HG03565 (cell line): ENCODE measurements around the gene SENP7.
"Not testable (repeated sequence)": the region's sequence is repeated elsewhere in the genome, so short reads cannot be mapped to it uniquely, and the experiment has no call there.

Source experiments
- ATAC-seq: cut with Tn5 transposase; IDR thresholded peaks from one replicate; pipeline ENCODE4 v1.9.1; 2021; ENCODE audit warnings: mild to moderate bottlenecking, moderate library complexity; ENCODE audit not compliant: unreplicated experiment

The SENP7 gene

DNA sequence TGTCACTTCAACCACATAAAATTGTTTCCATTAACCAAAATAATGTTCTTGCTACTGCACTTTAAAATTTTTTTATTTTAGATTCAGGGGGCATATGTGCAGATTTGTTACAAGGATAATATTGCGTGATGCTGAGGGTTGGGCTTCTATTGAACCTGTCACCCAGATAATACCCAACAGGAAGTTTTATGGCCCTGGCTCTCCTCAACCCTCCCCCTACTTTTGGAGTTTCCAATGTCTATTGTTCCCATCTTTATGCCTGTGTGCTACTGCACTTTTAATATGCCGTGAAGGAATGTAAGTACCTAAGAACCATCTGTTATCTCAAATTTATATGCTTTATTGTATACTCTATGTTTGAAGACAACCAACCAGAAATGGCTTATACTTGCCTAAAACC lies 150.6 kb downstream of the SENP7 start:
- ATAC-seq: no peak

DNA sequence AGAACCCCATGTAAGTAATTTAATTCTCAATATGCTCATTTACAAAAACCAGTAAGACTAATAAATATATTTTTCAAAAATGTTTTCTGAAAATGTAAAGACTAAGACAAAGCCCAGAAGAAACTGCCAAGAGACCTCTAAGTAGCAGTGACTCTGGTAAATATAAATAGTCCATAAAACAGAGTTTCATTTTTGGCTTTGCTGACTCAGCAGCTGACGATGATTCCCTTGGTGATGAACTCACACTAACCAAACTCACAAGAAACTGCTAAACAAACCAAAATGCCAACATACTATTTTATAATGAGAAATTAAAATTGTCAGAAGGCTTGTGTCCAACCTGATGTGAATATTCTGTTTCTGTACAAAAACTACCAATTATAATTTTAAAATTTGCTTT lies 161.2 kb downstream of the SENP7 start:
- no peak for ATAC-seq

DNA sequence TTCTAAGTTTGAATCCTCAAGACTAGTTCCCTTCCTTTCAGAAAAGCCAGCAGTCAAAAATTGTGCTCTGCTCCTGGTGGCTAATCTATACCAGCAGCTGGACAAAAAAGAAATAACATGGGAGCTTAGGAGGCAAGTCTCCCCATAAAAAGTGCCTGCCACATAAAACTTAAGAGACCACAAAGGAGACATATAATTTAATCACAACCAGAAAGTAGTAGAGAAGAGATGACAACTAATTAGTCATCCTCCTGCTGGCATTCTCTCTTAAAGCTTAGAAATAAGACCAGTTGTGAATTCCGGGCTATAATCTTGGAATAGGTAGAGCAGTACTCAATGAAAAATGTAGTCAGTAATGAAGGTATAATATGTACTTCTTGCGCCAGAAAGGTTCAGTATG lies 172.4 kb downstream of the SENP7 start:
- no peak for ATAC-seq

DNA sequence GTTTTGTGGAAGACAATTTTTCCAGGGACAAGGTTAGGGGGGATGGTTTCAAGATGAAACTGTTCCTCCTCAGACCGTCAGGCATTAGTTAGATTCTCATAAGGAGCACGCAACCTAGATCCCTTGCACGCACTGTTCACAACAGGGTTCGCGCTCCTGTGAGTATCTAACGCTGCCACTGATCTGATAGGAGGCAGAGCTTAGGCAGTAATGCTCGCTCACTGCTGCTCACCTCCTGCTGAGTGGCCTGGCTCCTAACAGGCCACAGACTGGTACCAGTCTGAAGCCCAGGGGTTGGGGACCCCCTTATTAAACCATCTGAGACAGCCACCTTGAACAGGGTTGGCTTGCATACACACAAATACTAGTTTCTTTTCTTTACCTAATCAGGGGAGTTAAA lies 179.1 kb downstream of the SENP7 start:
- no peak for ATAC-seq

DNA sequence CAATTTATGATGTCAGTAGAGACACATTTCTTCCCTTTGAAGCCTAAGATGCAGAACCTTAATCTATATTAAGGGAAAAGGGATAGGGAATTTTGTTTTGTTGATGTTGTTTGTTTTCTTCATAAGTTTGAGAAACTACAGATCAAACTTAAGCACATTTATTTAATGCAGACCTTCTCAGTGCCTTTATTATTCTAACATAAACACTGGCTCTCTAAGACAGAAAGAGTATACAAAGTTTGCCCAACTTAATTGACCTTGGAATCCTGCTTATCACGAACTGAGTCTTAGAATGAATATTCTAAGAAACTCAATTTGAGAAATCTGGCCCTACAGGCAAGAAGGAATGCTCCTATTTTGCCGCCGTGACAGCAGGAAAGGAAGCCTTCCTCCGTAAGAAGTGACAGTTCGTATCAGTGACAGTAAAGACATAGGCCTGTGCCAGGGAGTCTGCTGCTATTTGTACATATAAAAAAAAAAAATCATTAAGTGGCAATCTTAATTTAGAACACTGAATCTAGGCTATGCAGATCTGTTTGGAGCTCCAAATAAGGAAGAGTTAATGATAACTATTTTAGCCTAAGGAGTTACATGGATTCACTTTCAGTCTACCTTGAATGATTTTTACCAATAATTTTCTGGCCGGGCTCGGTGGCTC lies 183.9 kb downstream of the SENP7 start:
- ATAC-seq: no peak

DNA sequence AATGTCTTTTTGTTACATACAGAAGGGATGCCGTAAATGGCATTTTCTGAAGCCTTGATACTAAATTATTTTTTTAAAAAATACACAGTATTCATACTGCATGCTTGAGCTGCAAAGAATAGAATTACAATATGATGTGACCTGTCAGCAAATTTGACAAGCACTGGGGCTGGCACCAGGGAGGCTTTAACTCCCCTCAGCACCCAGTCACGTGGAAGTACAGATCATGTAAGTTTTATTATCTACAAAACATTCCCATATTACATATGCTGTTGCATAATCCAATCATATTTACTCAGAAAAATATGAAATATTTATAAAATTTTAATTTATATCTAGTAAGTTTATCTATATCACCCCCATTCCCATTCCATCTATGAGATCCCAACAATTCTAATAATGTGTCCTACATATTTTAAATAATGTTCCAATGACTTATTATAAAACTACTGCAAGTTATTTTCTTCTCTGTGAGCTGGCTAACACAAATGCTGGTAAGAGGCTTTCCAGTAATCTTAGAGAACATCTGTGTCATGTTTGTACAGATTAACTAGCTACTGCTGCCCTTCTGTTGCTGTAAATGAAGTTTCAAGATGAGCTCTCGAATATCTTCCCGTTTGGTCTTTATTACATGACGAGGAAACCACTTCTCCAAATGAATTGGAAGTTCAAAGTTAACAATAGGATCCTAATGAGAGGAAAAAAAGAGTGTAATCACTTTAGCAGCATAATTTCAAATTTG lies 187.4 kb downstream of the SENP7 start:
- ATAC-seq: no peak

DNA sequence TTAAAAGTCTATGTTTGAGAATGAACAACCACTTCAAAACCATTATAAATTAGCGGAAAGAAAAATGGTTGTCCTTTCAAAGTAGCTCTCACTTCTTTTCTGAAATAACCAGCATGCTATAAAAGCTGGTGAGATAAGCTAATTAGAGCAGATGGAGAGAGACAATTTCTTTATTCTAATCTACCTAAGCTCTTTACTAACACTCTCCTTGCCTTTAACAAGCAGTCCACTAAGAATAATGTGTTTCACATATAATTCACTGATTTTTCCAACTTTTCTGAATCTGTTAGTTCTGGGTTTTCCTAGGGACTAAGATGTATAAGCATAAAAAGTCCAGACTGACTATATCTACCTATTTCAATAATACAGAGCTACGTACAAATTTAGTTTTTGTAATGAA lies 192.5 kb downstream of the SENP7 start, which contains the start of gene IMPG2:
Gene IMPG2 (minus strand): TSS at position 101 of the 400 bp plus-strand sequence. CDS start 203 bp downstream, outside the sequence.
- ATAC-seq: no peak

DNA sequence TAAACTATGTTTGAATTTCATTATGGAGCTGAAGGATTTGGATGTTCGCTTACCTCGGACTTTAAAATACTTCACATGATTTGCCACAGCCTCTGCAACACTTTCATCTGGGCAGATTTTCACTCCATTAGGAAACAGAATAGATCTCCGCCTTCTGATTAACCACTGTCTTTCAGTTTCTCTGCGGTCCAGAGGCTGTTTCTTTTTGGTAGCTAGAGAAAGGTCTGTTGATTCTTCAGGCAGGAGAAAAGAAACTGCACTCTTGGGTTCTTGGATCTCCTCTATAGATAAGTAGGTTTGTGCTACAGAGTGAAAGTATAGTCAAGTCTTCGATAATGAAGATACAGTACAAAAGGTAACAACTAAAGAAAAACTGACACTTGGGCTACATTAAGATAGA lies 193.5 kb downstream of the SENP7 start:
- no peak for ATAC-seq

DNA sequence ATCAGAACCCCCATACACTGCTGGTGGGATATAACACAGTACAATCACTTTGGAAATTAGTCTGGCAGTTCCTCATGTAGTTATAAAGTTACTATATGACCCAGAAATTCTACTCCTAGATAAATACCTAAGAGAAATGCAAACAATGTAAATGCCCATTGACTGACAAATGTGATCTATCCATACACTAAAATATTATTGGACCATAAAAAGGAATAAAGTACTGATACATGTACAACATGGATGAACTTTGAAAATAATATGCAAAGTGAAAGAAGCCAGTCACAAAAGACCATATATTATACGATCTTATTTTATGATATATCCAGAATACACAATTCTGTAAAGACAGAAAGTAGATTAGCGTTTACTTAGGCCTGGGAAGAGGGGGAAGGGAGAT lies 200.5 kb downstream of the SENP7 start:
- ATAC-seq: no peak

DNA sequence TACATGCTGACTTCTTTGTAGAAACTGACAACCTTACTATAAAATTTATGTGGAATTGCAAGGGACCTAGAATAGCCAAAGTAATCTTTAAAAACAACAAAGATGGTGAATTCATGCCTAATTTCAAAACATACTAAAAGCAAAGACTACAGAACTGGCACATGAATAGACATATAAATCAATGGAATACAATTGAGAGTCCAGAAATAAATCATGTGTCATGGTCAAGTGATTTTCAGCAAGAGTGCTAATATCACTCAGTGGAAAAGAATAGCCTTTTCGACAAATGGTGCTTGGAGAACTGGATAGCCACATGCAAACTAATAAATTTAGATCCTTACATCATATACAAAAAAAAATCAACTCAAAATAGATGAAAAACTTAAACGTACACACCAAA lies 201.3 kb downstream of the SENP7 start:
- ATAC-seq: no peak

DNA sequence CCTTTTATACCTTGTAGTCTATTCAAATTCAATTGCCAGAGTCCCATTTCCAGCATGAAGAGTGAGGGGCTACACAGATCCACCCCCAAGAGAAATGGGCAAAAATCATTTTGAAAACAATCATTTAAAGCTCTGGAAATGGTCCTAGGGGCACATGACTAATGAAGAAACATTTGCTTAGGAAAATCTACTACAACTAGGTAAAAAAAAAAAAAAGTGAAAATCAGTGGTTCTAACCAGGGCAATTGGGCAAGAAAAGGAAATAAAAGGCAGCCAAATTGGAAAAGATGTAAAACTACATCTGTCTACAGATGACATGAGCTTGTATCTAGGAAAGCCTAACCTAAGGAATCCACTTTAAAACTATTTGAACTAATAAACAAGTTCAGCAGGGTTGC lies 202.0 kb downstream of the SENP7 start:
- ATAC-seq: no peak

DNA sequence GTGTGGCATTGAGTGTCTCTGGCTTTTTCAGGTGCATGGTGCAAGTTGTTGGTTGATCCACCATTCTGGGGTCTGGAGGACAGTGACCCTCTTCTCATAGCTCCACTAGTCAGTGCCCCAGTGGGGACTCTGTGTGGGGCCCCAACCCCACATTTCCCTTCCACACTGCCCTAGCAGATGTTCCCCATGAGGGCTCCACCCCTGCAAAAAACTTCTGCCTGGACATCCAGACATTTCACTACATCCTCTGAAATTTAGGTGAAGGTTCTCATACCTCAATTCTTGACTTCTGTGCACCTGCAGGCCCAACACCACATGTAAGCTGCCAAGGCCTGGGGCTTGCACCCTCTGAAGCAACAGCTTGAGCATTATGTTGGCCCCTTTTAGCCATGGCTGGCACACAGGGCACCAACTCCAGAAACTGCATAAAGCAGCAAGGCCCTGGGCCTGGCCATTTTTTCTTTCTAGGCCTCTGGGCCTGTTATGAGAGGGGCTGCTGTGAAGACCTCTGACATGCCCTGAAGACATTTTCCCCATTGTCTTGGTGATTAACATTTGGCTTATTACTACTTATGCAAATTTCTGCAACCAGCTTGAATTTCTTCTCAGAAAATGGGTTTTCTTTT lies 204.8 kb downstream of the SENP7 start:
- ATAC-seq: not testable (repeated sequence)

DNA sequence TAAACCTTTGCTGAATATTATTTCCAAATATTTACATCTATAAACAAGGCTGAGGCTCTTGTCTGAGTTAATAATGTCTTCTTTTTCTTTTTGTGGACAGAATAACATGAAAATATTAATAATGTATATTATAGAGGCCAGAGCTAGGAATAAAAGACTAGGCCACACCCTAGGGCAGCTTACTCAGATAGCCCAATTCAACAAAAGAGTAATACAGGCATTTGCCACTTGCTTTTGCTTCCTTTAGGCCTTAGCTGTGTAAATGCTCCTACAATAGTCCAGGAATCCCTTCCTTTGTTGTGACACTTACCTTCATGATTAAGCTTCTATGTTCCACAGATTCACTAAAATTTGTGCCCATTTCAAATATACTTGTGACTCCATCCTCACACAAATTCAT lies 209.2 kb downstream of the SENP7 start:
- ATAC-seq: no peak

DNA sequence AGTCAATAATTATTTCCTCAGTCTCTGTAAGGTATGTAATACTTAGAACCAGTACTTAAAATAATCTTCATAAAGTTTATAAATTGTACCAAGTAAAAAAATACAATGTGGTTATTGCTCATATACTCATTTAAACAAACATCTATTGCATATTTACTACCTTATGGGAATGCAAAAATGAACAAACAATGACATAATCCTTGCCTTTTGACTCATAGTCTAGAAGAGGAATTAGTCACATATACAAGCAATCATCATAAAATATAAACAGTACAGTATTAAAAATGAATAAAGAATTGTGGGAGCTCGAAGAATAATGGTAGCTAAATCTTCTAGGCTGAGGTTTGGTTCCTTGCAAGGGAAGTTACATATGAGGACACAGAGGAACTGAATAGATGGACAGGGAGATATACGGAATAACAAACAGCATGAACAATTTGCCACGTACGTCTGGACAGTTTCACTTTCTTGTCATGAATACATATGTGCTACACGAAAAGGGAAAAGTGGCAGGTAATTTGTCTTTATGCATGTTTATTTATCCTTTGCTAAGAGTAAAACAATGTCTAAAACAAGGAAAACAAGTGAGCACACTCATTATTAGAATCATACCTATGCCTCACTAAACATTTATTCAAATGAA lies 209.8 kb downstream of the SENP7 start:
- peak; percentile 72 for ATAC-seq

DNA sequence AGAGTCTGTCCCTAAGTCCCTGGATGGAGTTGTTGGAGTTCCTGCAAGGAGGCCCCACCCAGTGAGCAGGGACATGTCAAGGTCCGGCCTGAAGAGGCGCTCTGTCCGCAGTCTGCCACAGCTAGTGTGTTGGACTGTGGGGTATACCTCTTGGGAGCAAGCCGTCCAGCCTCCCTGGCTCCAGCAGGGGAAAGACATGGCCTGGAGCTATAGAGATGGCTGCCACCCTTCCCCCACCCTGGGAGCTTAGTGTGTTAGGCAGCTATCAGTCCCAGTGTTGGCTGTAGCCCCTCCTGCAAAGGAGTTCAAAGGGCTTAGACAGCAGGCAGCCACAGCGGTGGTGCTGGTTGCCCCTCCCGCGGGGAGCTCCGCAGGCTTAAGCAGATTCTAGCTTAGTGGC lies 212.9 kb downstream of the SENP7 start:
- no peak for ATAC-seq

DNA sequence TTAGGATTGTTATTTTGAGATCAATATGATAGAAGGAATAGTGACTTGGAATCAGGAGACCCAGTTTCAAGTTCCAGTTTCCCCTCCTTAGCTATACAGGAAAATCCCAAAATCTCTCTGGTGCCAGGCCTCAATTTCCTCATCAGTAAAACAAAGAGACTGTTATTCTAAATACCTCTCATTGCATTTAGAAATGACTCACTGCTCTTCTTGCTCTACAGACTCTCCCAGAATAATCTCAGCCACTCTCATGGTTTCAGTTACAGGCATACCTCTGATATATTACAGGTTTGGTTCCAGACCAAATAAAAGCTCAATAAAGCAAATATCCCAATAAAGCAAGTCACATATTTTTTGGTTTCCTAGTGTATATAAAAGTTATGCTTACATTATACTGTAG lies 221.0 kb downstream of the SENP7 start:
- no peak for ATAC-seq

DNA sequence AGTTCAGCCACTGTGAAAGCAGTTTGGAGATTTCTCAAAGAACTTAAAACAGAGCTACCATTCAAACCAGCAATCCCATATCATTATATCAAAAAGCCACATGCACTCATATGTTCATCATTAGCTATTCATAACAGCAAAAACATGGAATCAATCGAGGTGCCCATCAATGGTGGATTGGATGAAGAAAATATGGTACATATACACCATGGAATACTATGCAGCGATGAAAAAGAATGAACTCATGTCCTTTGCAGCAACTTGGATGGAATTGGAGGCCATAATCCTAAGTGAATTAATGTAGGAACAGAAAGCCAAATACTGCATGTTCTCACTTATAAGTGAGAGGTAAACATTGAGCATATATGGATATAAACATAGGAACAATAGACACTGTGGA lies 224.7 kb downstream of the SENP7 start:
- ATAC-seq: no peak

DNA sequence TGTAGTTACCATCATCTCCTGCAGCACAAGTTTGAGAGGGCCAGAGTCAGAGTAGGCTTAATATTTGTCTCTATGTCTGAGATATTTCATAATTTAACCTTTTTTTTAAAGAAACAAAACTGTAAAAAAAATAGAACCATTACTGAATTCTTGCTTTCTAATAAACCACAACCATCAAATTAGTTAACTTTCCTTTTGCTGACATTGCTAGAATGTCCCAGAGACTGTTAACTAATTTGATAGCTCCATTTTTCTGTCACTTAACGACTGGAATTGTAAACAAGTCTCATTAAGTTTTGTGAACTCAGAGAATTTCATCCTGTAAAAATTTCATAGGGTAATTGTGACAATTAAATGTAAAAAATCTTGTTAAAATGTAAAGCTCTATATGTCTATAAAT lies 228.3 kb downstream of the SENP7 start:
- ATAC-seq: no peak

DNA sequence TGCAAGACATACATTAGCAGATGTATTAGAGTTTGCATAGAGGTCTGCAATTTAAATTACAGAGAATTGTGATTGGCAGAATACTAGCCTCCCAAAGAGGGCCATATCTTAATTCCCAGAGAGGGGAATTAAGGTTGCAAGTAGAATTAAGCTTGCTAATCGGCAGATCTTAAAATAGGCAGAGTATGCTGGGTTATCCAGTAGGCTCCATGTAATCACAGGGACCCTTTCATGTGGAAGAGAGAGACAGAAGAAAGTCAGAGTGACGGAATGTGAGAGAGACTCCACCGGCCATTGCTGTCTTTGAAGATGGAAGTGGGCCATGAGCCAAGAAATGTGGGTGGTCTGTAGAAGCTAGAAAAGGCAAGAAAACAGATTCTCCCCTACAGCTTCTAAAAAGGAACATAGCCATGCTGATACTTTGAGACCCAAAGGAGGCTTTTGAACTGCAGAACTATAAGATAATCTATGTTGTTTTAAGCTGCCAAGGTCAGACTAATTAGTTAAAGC lies 231.4 kb downstream of the SENP7 start:
- ATAC-seq: no peak

DNA sequence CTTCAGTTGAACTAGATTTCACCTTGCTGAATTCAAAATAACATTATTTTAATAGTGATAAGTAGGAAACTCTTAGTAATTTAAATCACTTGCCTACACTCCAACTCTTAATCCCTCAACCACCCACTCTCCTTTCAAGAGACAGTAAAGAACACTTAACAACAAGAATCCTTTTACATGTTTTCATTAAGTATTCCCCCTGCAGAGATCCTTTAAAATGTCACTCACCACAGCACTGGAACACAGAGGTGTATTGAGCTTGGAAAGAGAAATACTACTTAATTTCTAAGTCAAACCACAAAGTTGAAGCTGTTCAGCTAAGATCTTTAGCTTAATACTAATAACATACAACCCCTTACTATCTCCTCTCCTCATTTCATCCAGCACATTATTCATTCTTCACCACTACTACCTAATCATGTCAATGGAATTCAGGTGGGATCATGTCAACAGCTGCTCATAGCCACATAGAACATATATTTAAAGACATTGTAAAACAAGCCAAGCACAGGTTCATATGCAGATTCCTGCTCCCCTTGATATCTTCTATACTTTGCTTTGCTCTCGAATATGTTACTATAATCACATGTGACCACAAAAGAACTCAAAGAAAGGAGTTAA lies 233.1 kb downstream of the SENP7 start:
- ATAC-seq: no peak

DNA sequence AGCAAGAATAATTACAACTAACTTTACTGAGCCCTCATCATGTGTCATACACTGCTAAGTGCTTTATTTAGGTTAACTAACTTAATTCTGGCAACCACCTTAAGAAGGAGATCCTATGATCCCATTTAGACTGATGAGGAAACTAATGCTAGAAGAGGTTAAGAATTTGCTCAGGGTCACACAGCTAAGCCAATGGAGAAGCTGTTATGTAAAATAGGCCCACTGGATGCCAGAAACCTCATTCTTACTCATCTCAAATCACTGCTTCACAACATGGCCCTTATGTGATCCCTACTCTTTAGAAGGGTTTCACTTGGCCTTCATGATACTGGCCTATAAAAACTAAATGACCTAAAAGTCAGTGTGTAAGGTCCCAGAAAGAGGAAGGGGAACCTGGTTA lies 233.8 kb downstream of the SENP7 start:
- no peak for ATAC-seq
